ENCODE data around the gene RCOR2.

The RCOR2 gene

DNA sequence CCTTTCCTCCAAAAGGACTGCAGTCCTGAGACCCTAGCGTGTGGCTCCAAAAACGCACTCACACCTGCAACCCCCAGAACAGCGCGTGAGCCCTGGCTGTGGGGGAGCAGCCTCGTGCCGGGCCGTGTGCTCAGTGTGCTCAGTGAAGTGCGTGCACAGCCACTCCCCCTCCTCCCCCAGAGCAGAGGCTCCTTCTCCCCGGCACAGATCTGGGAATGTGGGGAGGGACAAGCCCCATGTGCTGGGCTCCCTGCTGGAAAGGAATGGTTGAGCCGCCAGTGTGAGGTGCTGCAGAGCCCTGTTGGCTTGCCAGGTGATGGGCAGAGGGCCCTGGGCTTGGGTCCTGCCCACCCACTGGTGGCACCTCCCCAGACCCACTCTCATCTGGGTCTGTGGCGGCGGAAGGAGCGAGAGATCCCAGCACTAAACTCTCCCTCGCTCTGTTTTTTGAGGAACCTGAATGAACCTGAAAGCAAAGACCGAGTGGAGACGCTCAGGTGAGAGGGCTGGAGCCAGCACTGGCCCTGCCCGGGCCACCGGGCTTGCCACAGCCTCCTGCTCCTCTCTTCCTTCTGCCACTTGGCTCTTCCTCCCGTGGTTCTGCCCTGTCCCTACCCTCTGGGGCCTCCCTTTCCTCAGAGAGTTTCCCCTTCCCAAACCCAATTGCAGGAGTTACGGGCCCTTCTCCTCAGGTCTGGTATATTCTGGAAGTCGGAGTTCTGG is 9.0 kb downstream of the RCOR2 start:
- no peak overlapping the region for H3K4me3 ChIP-seq (ENCODE audit: low read depth, low read length)

DNA sequence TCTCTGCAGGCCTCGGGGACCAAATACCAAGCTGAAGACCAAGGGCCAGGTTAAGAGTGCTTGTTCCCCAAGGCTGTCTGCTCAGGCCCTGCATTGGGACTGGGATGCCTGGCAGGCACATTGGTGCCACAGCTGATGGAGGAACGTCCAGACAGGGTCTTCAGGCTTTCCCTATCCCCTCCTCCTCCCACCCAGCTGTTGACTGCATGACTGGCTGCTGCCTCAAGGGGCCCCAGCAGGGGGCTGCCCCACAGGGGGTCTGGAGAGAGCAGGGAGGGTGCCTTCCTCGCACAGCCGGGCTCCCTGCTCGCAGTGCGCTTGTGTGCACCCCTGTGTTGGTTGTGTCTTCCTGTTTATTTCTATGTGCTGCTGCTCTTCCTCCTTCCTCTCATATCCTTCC is 9.9 kb downstream of the RCOR2 start:
- no peak overlapping the region for H3K4me3 ChIP-seq (ENCODE audit: low read depth, low read length)

GRCh38 chr11:63906585-63906984 is 10.4 kb downstream of the RCOR2 start:
- no peak overlapping the region for H3K4me3 ChIP-seq (ENCODE audit: low read depth, low read length)

GRCh38 chr11:63906087-63906486 is 10.9 kb downstream of the RCOR2 start:
- H3K4me3 ChIP-seq (ENCODE audit: low read depth, low read length) = no peak overlapping the region

- no peak overlapping the region for H3K4me3 ChIP-seq (ENCODE audit: low read depth, low read length)
These were observed 11.8 kb downstream of the RCOR2 start for GRCh38 chr11:63905179-63905578.

GRCh38 chr11:63904743-63905142 is 12.2 kb downstream of the RCOR2 start:
- H3K4me3 ChIP-seq (ENCODE audit: low read depth, low read length) = no peak overlapping the region

DNA sequence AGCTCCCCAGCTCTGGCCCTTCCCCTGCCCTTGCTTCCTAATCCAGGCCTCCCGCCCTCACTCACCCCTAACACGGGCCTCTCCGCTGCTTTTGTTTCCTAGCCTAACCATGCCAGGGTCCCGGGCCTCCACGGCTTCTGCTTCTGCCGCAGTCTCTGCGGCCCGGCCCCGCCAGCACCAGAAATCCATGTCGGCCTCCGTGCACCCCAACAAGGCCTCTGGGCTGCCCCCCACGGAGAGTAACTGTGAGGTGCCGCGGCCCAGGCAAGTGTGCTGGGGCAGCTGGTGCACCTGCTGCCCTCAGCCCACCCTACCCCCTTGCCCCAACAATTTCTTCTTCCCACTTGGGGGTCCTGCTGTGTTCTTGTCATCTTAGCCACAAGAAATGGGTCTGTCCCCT is 13.1 kb downstream of the RCOR2 start:
- H3K4me3 ChIP-seq (ENCODE audit: low read depth, low read length) = no peak overlapping the region

DNA sequence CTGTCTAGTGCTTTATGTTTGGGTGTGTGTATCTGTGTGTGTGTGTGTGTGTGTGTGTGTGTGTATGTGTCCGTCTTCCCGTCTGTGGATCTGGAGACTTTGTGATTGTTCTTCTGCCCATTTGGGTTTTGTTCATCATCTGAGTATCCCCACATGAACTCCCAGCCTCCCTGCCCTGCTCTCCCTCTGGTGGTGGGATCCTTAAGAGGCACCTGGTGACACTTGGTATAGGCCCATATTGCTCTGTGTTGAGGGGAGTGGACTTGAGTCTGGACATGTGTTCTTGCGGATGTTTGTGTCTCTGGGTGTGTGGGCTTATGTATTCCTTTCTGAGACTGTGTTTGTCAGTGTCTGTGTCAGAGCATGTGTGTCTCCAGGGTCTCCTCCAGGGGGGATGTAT is 15.3 kb downstream of the RCOR2 start:
- no peak overlapping the region for H3K4me3 ChIP-seq (ENCODE audit: low read depth, low read length)

- no peak overlapping the region for H3K4me3 ChIP-seq (ENCODE audit: low read depth, low read length)
These were observed 19.4 kb downstream of the RCOR2 start for GRCh38 chr11:63897459-63898146.

DNA sequence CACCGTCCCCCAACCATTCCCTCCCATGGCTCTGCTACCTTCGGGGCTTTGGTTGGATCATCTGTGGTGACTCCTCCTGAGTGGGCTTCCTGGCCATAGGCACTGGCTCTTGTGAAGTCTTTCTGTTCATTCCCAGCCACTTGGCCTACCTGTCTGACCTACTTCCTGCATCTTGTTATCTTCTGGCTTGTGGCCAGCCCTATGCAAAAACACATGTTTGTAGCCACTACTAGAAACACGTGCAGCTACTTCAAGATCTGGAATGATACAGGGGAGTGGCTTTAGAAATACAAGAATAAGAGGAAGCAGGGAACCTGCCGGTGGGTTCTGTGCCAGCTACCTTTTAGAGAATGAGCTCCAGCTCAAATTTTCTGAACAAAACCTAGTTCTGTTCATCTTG is 20.9 kb downstream of the RCOR2 start:
- H3K4me3 ChIP-seq (ENCODE audit: low read depth, low read length) = no peak overlapping the region

GRCh38 chr11:63893355-63893754 is 23.6 kb downstream of the RCOR2 start:
- H3K4me3 ChIP-seq (ENCODE audit: low read depth, low read length) = no peak overlapping the region

DNA sequence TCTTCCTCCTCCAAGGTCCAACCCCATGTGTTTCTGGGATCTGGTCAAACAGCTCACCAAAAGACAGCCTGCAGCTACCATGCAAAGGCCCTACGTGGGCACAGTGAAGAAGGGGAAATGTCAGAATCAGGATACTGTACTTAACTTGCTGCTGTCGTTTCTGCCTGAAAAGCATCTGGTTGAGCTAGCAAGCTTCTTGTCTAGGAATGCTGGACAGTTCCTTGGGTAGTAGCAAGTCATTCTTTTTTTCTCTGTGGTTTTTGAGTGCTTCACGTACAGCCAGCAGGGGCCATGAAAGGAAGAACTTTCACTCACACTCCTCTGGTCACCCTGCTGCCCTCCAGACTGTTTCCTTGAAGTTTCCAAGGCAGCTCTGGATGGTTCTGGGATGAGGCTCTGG is 24.7 kb downstream of the RCOR2 start:
- H3K4me3 ChIP-seq (ENCODE audit: low read depth, low read length) = no peak overlapping the region

DNA sequence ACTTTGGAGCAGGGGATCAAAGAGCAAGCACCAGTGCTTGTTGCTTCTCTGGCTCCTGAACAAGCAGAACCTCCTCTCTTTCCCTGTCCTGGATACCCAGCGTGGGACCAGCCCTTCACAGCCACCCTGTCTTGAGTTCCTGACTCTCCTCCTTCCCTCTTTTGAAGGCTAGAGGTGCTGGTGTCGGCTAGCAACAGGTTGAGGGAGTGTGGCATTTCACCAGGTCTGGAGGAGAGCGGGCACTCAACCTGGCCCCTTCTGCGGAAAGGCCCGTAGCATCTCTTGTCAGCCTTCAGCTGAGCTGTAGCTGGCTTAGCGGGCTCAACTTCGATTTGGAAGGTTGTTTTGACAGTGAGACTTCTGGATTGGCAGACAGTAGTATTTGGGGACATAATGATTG is 26.6 kb downstream of the RCOR2 start:
- no peak overlapping the region for H3K4me3 ChIP-seq (ENCODE audit: low read depth, low read length)

GRCh38 chr11:63889344-63889743 is 27.6 kb downstream of the RCOR2 start:
- no peak overlapping the region for H3K4me3 ChIP-seq (ENCODE audit: low read depth, low read length)

DNA sequence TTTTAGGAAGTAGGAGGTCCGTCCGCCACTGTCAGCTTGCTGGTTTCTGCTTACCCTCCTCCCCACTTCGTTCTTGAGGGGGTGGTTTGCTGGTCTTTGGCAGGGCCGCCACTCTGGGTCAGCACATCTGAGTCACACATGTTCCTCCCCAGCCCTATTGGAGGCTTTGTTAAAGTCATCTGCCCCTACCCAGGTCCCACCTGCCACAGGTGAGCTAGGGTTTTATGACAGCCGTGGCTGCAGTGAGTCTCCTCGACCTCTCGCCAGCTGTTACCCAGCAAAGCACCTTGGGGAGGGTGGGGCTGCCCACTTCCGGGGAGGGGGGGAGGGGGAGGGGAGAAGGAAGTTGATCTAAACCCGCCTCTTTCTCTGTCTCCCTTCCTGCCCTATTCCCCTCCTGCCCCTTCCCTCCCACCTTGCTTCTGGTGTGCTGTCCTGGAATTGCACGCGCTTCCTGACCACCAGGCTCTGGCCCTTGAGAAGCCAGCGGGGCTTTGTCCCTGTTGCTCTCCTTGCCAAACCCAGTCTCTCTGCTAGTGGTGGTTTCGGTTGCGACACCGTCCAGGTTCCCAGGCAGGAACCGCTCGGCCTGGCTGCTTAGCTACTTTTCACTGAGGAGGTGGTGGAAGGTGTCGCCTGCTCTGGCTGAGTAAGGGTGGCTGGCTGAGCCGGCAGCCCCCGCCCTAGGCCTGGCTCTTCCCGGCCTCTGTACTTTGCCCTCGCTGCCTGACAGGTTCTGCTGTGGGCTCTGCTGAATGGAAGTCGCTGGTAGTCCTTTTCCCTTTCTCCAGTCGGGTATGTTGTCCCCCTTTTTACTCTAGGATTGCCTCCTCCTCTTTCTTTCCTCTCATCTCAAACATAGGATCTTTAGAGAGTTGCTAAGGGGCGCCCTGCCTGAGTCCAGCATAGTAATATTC is 28.5 kb downstream of the RCOR2 start:
- no peak overlapping the region for H3K4me3 ChIP-seq (ENCODE audit: low read depth, low read length)

- no peak overlapping the region for H3K4me3 ChIP-seq (ENCODE audit: low read depth, low read length)
These were observed 29.5 kb downstream of the RCOR2 start for GRCh38 chr11:63887386-63887999.

- no peak overlapping the region for H3K4me3 ChIP-seq (ENCODE audit: low read depth, low read length)
These were observed 32.6 kb downstream of the RCOR2 start for GRCh38 chr11:63884196-63884932.

- H3K4me3 ChIP-seq (ENCODE audit: low read depth, low read length) = no peak overlapping the region
These were observed 33.2 kb downstream of the RCOR2 start for GRCh38 chr11:63883791-63884190.

DNA sequence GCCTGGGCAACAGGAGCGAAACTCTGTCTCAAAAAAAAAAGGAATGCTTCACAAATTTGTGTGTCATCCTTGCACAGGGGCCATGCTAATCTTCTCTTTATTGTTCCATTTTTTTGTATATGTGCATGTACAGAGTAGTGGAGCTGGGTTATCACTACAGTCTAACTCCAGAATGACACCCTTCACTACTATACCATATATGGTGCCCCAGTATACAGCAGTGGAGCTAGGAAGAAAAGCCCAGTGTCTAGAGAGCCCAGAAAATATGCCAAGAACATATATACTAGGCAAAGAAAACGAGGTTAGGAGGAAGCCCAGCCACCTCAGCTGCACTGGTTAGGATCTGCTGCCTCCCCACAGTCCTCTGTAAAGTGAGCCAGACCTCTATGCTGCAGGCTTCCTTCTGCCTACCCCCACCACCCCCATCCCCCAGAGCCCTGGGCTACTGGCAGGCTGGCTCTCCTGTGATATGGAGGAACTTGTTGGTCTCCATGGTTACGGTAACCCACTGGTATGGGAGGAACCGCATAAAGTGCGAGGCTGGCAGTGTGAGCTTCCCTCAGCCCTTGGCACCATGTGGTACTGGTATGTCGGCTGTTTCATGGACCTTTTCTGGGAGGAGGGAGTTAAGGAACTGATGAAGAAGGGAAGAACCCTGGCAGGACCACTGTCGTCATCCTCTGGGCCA is 34.3 kb downstream of the RCOR2 start:
- H3K4me3 ChIP-seq (ENCODE audit: low read depth, low read length) = no peak overlapping the region

- no peak overlapping the region for H3K4me3 ChIP-seq (ENCODE audit: low read depth, low read length)
These were observed 36.6 kb downstream of the RCOR2 start for GRCh38 chr11:63880403-63880790.

All from iPS-11a (cell line).